ENCODE measurements around the gene MCUB.
"Not testable (repeated sequence)": the region's sequence is repeated elsewhere in the genome, so short reads cannot be mapped to it uniquely, and the experiment has no call there.

Gene MCUB

GRCh38 chr4:109578846-109579245 lies 18.8 kb downstream of the MCUB start:
- no peak overlapping the region for H3K27ac ChIP-seq (ENCODE audit: low read length)
- H3K4me1 ChIP-seq (ENCODE audit: control insufficient read depth, insufficient read depth, low read length), result no peaks in the 10 kb centered on the region
- H3K36me3 ChIP-seq (ENCODE audit: control insufficient read depth in 2 of 2, insufficient read depth in 2 of 2, low read length in 2 of 2), result no peaks in the 10 kb centered on the region
- no peak overlapping the region for H3K4me3 ChIP-seq (ENCODE audit: low read length in 2 of 2)
- no peaks in the 10 kb centered on the region for H3K27me3 ChIP-seq (ENCODE audit: control insufficient read depth in 1 of 2, insufficient read depth in 2 of 2, low read length in 2 of 2)
- no peak overlapping the region for H3K9ac ChIP-seq (ENCODE audit: low read length in 2 of 2)
- H3K9me3 ChIP-seq (ENCODE audit: control insufficient read depth in 2 of 2, low read length in 2 of 2), result no peaks in the 10 kb centered on the region

- H3K27ac ChIP-seq (ENCODE audit: low read length); H3K4me1 ChIP-seq (ENCODE audit: control insufficient read depth, insufficient read depth, low read length): not testable (repeated sequence)
These were observed 20.0 kb downstream of the MCUB start for GRCh38 chr4:109579997-109580396.

GRCh38 chr4:109588176-109588575 lies 28.1 kb downstream of the MCUB start:
- H3K4me1 ChIP-seq (ENCODE audit: control insufficient read depth, insufficient read depth, low read length), result no peaks in the 10 kb centered on the region
- no peaks in the 10 kb centered on the region for H3K36me3 ChIP-seq (ENCODE audit: control insufficient read depth in 2 of 2, insufficient read depth in 2 of 2, low read length in 2 of 2)
- H3K9ac ChIP-seq (ENCODE audit: low read length in 2 of 2), result no peak overlapping the region
- no peaks in the 10 kb centered on the region for H3K9me3 ChIP-seq (ENCODE audit: control insufficient read depth in 2 of 2, low read length in 2 of 2)
- no peaks in the 10 kb centered on the region for H3K27me3 ChIP-seq (ENCODE audit: control insufficient read depth in 1 of 2, insufficient read depth in 2 of 2, low read length in 2 of 2)
- no peak overlapping the region for H3K27ac ChIP-seq (ENCODE audit: low read length)
- no peak overlapping the region for H3K4me3 ChIP-seq (ENCODE audit: low read length in 2 of 2)

More at GRCh38 chr4:109579997-109580396, 20.0 kb downstream of the MCUB start:
- not testable (repeated sequence) for H3K9ac ChIP-seq (ENCODE audit: low read length in 2 of 2); H3K36me3 ChIP-seq (ENCODE audit: control insufficient read depth in 2 of 2, insufficient read depth in 2 of 2, low read length in 2 of 2); H3K4me3 ChIP-seq (ENCODE audit: low read length in 2 of 2); H3K27me3 ChIP-seq (ENCODE audit: control insufficient read depth in 1 of 2, insufficient read depth in 2 of 2, low read length in 2 of 2); H3K9me3 ChIP-seq (ENCODE audit: control insufficient read depth in 2 of 2, low read length in 2 of 2)

- H3K4me3 ChIP-seq (ENCODE audit: low read length in 2 of 2), result no peak overlapping the region
- no peak overlapping the region for H3K27ac ChIP-seq (ENCODE audit: low read length)
- H3K36me3 ChIP-seq (ENCODE audit: control insufficient read depth in 2 of 2, insufficient read depth in 2 of 2, low read length in 2 of 2), result no peaks in the 10 kb centered on the region
- no peaks in the 10 kb centered on the region for H3K27me3 ChIP-seq (ENCODE audit: control insufficient read depth in 1 of 2, insufficient read depth in 2 of 2, low read length in 2 of 2)
- no peak overlapping the region for H3K9ac ChIP-seq (ENCODE audit: low read length in 2 of 2)
- no peaks in the 10 kb centered on the region for H3K4me1 ChIP-seq (ENCODE audit: control insufficient read depth, insufficient read depth, low read length)
- H3K9me3 ChIP-seq (ENCODE audit: control insufficient read depth in 2 of 2, low read length in 2 of 2), result no peaks in the 10 kb centered on the region
These were observed 29.1 kb downstream of the MCUB start for GRCh38 chr4:109589119-109589518.

- H3K9me3 ChIP-seq (ENCODE audit: control insufficient read depth in 2 of 2, low read length in 2 of 2), result no peaks in the 10 kb centered on the region
- H3K9ac ChIP-seq (ENCODE audit: low read length in 2 of 2), result no peak overlapping the region
- no peaks in the 10 kb centered on the region for H3K4me1 ChIP-seq (ENCODE audit: control insufficient read depth, insufficient read depth, low read length)
- H3K4me3 ChIP-seq (ENCODE audit: low read length in 2 of 2), result no peak overlapping the region
- H3K36me3 ChIP-seq (ENCODE audit: control insufficient read depth in 2 of 2, insufficient read depth in 2 of 2, low read length in 2 of 2), result no peaks in the 10 kb centered on the region
- H3K27ac ChIP-seq (ENCODE audit: low read length), result no peak overlapping the region
- H3K27me3 ChIP-seq (ENCODE audit: control insufficient read depth in 1 of 2, insufficient read depth in 2 of 2, low read length in 2 of 2), result no peaks in the 10 kb centered on the region
These were observed 29.6 kb downstream of the MCUB start for GRCh38 chr4:109589605-109590004.

GRCh38 chr4:109590905-109591304 lies 30.9 kb downstream of the MCUB start:
- no peak overlapping the region for H3K27ac ChIP-seq (ENCODE audit: low read length)
- H3K9ac ChIP-seq (ENCODE audit: low read length in 2 of 2), result no peak overlapping the region
- no peak overlapping the region for H3K4me3 ChIP-seq (ENCODE audit: low read length in 2 of 2)
- H3K4me1 ChIP-seq (ENCODE audit: control insufficient read depth, insufficient read depth, low read length), result no peaks in the 10 kb centered on the region
- H3K27me3 ChIP-seq (ENCODE audit: control insufficient read depth in 1 of 2, insufficient read depth in 2 of 2, low read length in 2 of 2), result no peaks in the 10 kb centered on the region
- no peaks in the 10 kb centered on the region for H3K36me3 ChIP-seq (ENCODE audit: control insufficient read depth in 2 of 2, insufficient read depth in 2 of 2, low read length in 2 of 2)
- no peaks in the 10 kb centered on the region for H3K9me3 ChIP-seq (ENCODE audit: control insufficient read depth in 2 of 2, low read length in 2 of 2)

GRCh38 chr4:109592367-109592766 lies 32.3 kb downstream of the MCUB start:
- Histone ChIP-seq H3K9ac (ENCODE audit: low read length in 2 of 2) (no peak overlapping the region), H3K36me3 (ENCODE audit: control insufficient read depth in 2 of 2, insufficient read depth in 2 of 2, low read length in 2 of 2) (no peaks in the 10 kb centered on the region), H3K27ac (ENCODE audit: low read length) (no peak overlapping the region), H3K27me3 (ENCODE audit: control insufficient read depth in 1 of 2, insufficient read depth in 2 of 2, low read length in 2 of 2) (no peaks in the 10 kb centered on the region), H3K4me1 (ENCODE audit: control insufficient read depth, insufficient read depth, low read length) (no peaks in the 10 kb centered on the region), H3K9me3 (ENCODE audit: control insufficient read depth in 2 of 2, low read length in 2 of 2) (no peaks in the 10 kb centered on the region), H3K4me3 (ENCODE audit: low read length in 2 of 2) (no peak overlapping the region)

GRCh38 chr4:109595123-109595522 lies 35.1 kb downstream of the MCUB start:
- not testable (repeated sequence) for H3K4me1 ChIP-seq (ENCODE audit: control insufficient read depth, insufficient read depth, low read length); H3K4me3 ChIP-seq (ENCODE audit: low read length in 2 of 2)

GRCh38 chr4:109596420-109597085 lies 36.5 kb downstream of the MCUB start:
- H3K9me3 ChIP-seq (ENCODE audit: control insufficient read depth in 2 of 2, low read length in 2 of 2), result not testable (repeated sequence)

More at GRCh38 chr4:109595123-109595522, 35.1 kb downstream of the MCUB start:
- not testable (repeated sequence) for H3K9me3 ChIP-seq (ENCODE audit: control insufficient read depth in 2 of 2, low read length in 2 of 2); H3K9ac ChIP-seq (ENCODE audit: low read length in 2 of 2); H3K27ac ChIP-seq (ENCODE audit: low read length); H3K36me3 ChIP-seq (ENCODE audit: control insufficient read depth in 2 of 2, insufficient read depth in 2 of 2, low read length in 2 of 2); H3K27me3 ChIP-seq (ENCODE audit: control insufficient read depth in 1 of 2, insufficient read depth in 2 of 2, low read length in 2 of 2)

GRCh38 chr4:109599046-109599652 lies 39.1 kb downstream of the MCUB start:
- H3K4me1 ChIP-seq (ENCODE audit: control insufficient read depth, insufficient read depth, low read length), result no peaks in the 10 kb centered on the region
- H3K27me3 ChIP-seq (ENCODE audit: control insufficient read depth in 1 of 2, insufficient read depth in 2 of 2, low read length in 2 of 2), result no peaks in the 10 kb centered on the region
- no peak overlapping the region for H3K4me3 ChIP-seq (ENCODE audit: low read length in 2 of 2)
- no peak overlapping the region for H3K27ac ChIP-seq (ENCODE audit: low read length)
- no peaks in the 10 kb centered on the region for H3K9me3 ChIP-seq (ENCODE audit: control insufficient read depth in 2 of 2, low read length in 2 of 2)
- no peak overlapping the region for H3K9ac ChIP-seq (ENCODE audit: low read length in 2 of 2)
- no peaks in the 10 kb centered on the region for H3K36me3 ChIP-seq (ENCODE audit: control insufficient read depth in 2 of 2, insufficient read depth in 2 of 2, low read length in 2 of 2)

More at GRCh38 chr4:109596420-109597085, 36.5 kb downstream of the MCUB start:
- H3K9ac ChIP-seq (ENCODE audit: low read length in 2 of 2); H3K4me1 ChIP-seq (ENCODE audit: control insufficient read depth, insufficient read depth, low read length); H3K4me3 ChIP-seq (ENCODE audit: low read length in 2 of 2); H3K27me3 ChIP-seq (ENCODE audit: control insufficient read depth in 1 of 2, insufficient read depth in 2 of 2, low read length in 2 of 2); H3K27ac ChIP-seq (ENCODE audit: low read length); H3K36me3 ChIP-seq (ENCODE audit: control insufficient read depth in 2 of 2, insufficient read depth in 2 of 2, low read length in 2 of 2): not testable (repeated sequence)

GRCh38 chr4:109600431-109600830 lies 40.4 kb downstream of the MCUB start:
- no peak overlapping the region for H3K27ac ChIP-seq (ENCODE audit: low read length)
- H3K9me3 ChIP-seq (ENCODE audit: control insufficient read depth in 2 of 2, low read length in 2 of 2), result no peaks in the 10 kb centered on the region
- no peak overlapping the region for H3K4me3 ChIP-seq (ENCODE audit: low read length in 2 of 2)
- H3K27me3 ChIP-seq (ENCODE audit: control insufficient read depth in 1 of 2, insufficient read depth in 2 of 2, low read length in 2 of 2), result no peaks in the 10 kb centered on the region
- no peaks in the 10 kb centered on the region for H3K36me3 ChIP-seq (ENCODE audit: control insufficient read depth in 2 of 2, insufficient read depth in 2 of 2, low read length in 2 of 2)
- H3K4me1 ChIP-seq (ENCODE audit: control insufficient read depth, insufficient read depth, low read length), result no peaks in the 10 kb centered on the region
- H3K9ac ChIP-seq (ENCODE audit: low read length in 2 of 2), result no peak overlapping the region
